Measurements from ENCODE around the gene TMEM221.

DNA sequence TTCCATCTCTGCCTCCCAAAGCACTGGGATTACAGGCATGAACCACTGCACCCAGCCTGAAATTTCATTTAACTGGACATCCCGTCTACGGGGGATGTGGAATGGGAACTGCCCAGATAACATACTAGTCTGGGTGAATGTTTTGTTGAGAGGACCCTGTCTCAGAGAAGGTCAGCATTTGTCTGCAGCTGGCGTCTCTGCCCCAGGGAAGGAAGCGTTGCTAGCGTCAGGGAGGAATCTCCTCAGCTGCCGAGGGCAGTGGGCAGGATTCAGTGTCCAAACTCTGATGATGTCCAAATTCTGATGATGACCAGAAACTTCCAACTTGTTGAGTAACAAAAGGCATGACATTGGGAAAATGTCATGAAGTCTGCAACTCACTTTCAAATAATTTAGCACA is 9.1 kb upstream of the TMEM221 start:
- no peak for TF ChIP-seq EZH2 (IDR thresholded peaks at IDR 0.05; ENCODE audit: insufficient read depth, poor library complexity, severe bottlenecking)
- TF ChIP-seq EZH2phosphoT487 (IDR thresholded peaks at IDR 0.05; ENCODE audit: insufficient read depth, low read depth), result no peak

All from GM23248 (cell line).